Uterus (tissue), 4 donors: ENCODE measurements around the gene CEBPA. TPM values are rescaled to one million over a fixed set of nuclear protein-coding genes. Genes with fewer than 3 reads are reported as not detected.

Experiments used
- DNase-seq, 2 donors: peaks; one replicate each; pipeline ENCODE4 v3.0.0-alpha.2; 2019 to 2020
- H3K27ac ChIP-seq, 2 donors: fragments of 200-600 bp; sonication (generic); 1 replicate in 1 of 2; 2 replicates in 1 of 2; pipeline ENCODE4 v1.5.1; 2016 to 2018
- H3K27me3 ChIP-seq, 2 donors: fragments of 200-600 bp; sonication (generic); one replicate each; pipeline ENCODE4 v1.5.1; 2018 to 2019; ENCODE audit warnings: control low read depth in 1 of 2
- H3K36me3 ChIP-seq, 2 donors: fragments of 200-600 bp; sonication (generic); one replicate each; pipeline ENCODE4 v1.5.1; 2019; ENCODE audit warnings: control low read depth in 1 of 2
- H3K4me1 ChIP-seq, 2 donors: fragments of 200-600 bp; sonication (generic); one replicate each; pipeline ENCODE4 v1.5.1; 2018 to 2019; ENCODE audit warnings: control low read depth in 1 of 2
- H3K4me3 ChIP-seq, 2 donors: fragments of 200-600 bp; sonication (generic); 1 replicate in 1 of 2; 2 replicates in 1 of 2; pipeline ENCODE4 v1.5.1; 2018 to 2019; ENCODE audit warnings: mild to moderate bottlenecking in 1 of 2
- H3K9me3 ChIP-seq, 2 donors: fragments of 200-600 bp; sonication (generic); one replicate each; pipeline ENCODE4 v1.5.1; 2019; ENCODE audit warnings: control low read depth in 1 of 2
- CTCF ChIP-seq, 4 experiments: fragments of 200-600 bp in 2 of 4; fragments of 450-650 bp in 2 of 4; sonication (generic) in 2 of 4; IDR thresholded peaks; one replicate each; pipeline ENCODE4 v1.5.1; 2016 to 2019; ENCODE audit warnings: antibody characterized with exemption in 4 of 4, mild to moderate bottlenecking in 2 of 4, moderate library complexity in 1 of 4
- POLR2A ChIP-seq, 2 donors: fragments of 450-650 bp; IDR thresholded peaks; one replicate each; pipeline ENCODE4 v1.6.1; 2016; ENCODE audit warnings: antibody characterized with exemption in 2 of 2, mild to moderate bottlenecking in 1 of 2, moderate library complexity in 1 of 2
- intact Hi-C: fragments of 100-400 bp; cut with DNase I; formaldehyde crosslinking; loops from one replicate; pipeline ENCODE4 v1.15.1; 2023; ENCODE audit warnings: low total_unique reads
- total RNA-seq, 4 donors: library from RNA; depleted of rRNA in 3 of 4; stranded (reverse); fragments of >200 nt in 3 of 4; gene quantifications; one replicate each; pipeline versions ENCODE4 v1.1.0 to v1.2.4, GENCODE V29; 2014 to 2023
- donor health status: DM: yes; HTN: yes; CAD: no.

Gene CEBPA
- 1 to 10 TPM; 1.3 to 9.1 (median 5.0) TPM for total RNA-seq

GRCh38 chr19:33302175-33302973 lies at the start of gene CEBPA:
Gene CEBPA (minus strand): TSS chr19:33302534. CDS start chr19:33302414, 120 bp downstream.
- Histone ChIP-seq H3K36me3 (no peaks in the 10 kb centered on the region), H3K27me3 (no peaks in the 10 kb centered on the region), H3K9me3 (no peaks in the 10 kb centered on the region), H3K4me1 (peaks cover 0 to 13% of the 10 kb centered on the region in 2 donors), H3K27ac (peak within 1 kb of the TSS; percentile 87 to 93), H3K4me3 (peak within 1 kb of the TSS; percentile 72 to 75)
- intact Hi-C loops = no loop called here
- TF ChIP-seq CTCF (IDR thresholded peaks at IDR 0.05) (peak in 3 of 4 experiments; percentile 78 to 92 (median 79)), POLR2A (IDR thresholded peaks at IDR 0.05) (peak; percentile 74 to 97)
- DNase-seq = peak; percentile 78 to 87

- Histone ChIP-seq H3K9me3 (no peaks in the 10 kb centered on the region), H3K27me3 (no peaks in the 10 kb centered on the region), H3K27ac (no peak overlapping the region), H3K36me3 (no peaks in the 10 kb centered on the region), H3K4me3 (no peak overlapping the region), H3K4me1 (no peaks in the 10 kb centered on the region)
- peak in 1 of 2 donors; percentile 53 for DNase-seq
- no peak for TF ChIP-seq POLR2A (IDR thresholded peaks at IDR 0.05)
- no peak for TF ChIP-seq CTCF (IDR thresholded peaks at IDR 0.05)
- intact Hi-C loops = no loop called here
Observed at GRCh38 chr19:33350538-33351309, 48.4 kb upstream of the CEBPA start.

DNA sequence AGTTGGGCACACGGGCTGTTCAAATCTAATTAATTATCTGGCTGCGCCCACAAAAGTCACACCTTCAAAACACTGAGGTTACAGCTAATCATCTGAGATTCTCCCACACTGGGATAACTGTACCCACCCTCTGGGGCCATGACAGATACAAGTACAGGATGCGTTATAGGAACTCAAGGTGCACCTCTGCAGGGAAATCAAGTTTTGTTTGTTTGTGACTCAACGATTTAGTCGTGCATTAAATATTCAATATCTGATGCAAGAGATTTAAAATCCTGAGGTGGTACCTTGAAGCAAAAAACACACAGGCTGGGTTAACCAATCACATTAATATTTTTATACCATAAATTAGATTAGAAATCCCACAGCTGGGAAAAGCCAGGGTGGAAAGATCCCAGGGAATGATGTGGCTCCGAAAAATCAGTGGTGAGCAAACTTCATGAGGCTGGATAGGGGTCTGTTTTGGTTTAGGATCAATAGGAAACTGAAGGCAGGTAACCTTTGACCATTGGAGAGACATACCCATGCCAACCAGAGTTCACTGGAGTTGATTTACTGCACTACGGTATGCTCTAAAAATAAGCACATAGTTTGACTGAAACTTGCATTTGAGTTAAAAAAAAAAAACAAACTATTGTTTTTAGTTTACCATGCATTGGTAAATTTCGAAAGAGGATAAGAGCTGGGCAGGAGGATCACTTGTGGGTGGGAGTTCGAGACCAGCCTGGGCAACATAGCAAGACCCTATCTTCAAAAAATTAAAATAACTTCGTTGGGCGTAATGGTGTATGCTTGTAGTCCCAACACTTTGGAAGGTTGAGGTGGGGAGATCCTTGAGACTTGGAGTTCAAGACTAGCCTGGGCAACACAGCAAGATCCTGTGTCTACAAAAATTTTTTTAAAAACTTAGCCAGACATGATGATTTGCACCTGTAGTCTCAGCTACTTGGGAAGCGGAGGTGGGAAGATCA lies 47.3 kb upstream of the CEBPA start:
- intact Hi-C loops = no loop called here
- Histone ChIP-seq H3K9me3 (no peaks in the 10 kb centered on the region), H3K27ac (no peak overlapping the region), H3K4me3 (no peak overlapping the region), H3K27me3 (no peaks in the 10 kb centered on the region), H3K36me3 (no peaks in the 10 kb centered on the region), H3K4me1 (no peaks in the 10 kb centered on the region)
- TF ChIP-seq CTCF (IDR thresholded peaks at IDR 0.05) = no peak
- no peak for TF ChIP-seq POLR2A (IDR thresholded peaks at IDR 0.05)
- DNase-seq = no peak

GRCh38 chr19:33348301-33349010 lies 46.1 kb upstream of the CEBPA start:
- H3K27ac ChIP-seq = no peak overlapping the region
- no peaks in the 10 kb centered on the region for H3K36me3 ChIP-seq
- H3K27me3 ChIP-seq = no peaks in the 10 kb centered on the region
- intact Hi-C loops = no loop called here
- no peaks in the 10 kb centered on the region for H3K9me3 ChIP-seq
- no peak for TF ChIP-seq POLR2A (IDR thresholded peaks at IDR 0.05)
- no peak for TF ChIP-seq CTCF (IDR thresholded peaks at IDR 0.05)
- H3K4me3 ChIP-seq = no peak overlapping the region
- no peak for DNase-seq
- H3K4me1 ChIP-seq = peaks cover 0 to 4% of the 10 kb centered on the region in 2 donors
